HG02798 (cell line): Measurements from ENCODE around the gene FAM216A.
A peak's percentile ranks its signal among the peaks of the same experiment; 100 is the strongest.
"Not testable (repeated sequence)": the region's sequence is repeated elsewhere in the genome, so short reads cannot be mapped to it uniquely, and the experiment has no call there.

Experiments used
- ATAC-seq: cut with Tn5 transposase; IDR thresholded peaks from one replicate; pipeline ENCODE4 v1.9.1; 2021; ENCODE audit warnings: mild to moderate bottlenecking; ENCODE audit not compliant: unreplicated experiment, poor library complexity

FAM216A gene

DNA sequence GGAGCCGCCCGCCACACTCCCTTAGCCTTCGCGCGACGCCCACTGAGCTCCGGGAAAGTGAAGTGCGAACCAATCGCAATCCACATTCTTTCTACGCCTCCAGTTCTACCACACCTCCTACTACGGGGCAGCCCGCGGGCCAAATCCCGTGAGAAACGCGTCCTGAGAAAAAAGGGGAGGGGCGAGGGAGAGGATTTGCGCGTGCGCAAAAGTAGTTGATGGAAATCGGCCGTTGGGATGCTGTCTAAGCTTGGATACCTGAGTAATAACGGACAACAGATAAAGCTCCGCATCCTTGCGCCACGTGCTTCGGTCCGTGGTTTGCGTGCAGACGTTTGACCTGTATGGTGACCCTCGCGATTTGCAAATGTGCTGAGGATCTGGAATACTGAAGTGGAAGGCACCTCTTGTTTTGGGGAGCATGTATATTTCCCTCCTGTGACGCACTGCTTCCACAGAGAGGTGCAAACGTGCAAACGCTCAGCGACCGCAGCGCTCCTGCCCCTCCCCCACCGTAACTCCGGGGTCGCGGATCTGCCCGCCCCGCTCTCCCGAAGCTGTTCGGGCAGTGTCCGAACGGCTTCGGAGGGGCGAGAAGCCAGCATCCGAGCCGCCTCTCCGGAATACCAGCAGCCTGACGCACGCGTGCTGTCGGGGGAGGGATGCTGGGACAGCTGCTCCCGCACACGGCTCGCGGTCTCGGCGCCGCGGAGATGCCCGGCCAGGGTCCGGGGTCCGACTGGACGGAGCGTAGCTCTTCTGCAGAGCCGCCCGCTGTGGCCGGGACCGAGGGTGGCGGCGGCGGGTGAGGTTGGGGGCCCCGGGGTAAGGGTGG, at the start of gene FAM216A, which contains the start of gene GPN3:
TSS of gene FAM216A (plus strand) at position 632 of the 835 bp plus-strand sequence. CDS start at position 663, 31 bp downstream.
TSS of gene GPN3 (minus strand) at position 44 of the 835 bp plus-strand sequence. CDS start 54 bp downstream, outside the sequence.
- ATAC-seq: peak; percentile 83

- not testable (repeated sequence) for ATAC-seq
Measured at GRCh38 chr12:110420644-110421043, 48.0 kb upstream of the FAM216A start.

GRCh38 chr12:110421159-110421661, 47.4 kb upstream of the FAM216A start:
- ATAC-seq: no peak

DNA sequence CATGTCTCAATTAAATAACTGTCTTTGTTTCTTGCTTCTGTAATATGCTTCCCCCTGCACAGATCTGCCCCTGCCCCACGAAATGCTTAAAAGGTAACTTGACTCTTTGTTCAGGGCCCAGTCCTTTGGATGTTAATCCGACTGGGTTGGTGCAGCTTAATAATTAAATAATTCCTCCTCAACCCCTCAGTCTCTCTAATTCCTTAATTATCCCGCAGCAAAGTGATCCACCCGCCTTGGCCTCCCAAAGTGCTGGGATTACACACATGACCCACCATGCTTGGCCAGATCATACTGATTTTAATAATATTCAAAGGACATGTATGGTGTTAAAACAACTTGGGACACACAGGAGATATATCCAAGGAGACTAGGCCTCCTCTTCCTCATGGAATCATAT, 46.9 kb upstream of the FAM216A start:
- ATAC-seq: no peak

DNA sequence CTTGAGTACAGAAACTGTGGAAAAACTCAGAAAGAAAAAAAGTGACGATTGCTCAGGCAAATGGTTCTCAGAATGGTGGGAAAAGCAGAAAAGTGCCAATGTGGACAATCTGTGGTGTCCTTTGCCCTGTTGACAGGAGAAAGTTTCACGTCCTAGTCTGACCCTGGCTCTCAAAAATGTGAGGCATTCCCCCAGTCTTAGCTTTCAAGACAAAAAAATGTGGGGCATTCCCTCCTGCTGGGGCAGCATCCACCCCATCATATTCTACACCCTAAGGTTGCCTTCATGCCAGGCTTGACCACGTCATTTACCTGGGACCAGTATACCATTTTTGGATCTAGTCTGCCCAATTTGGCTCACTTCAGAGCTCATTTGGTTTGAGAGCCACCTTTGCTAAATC, 44.4 kb upstream of the FAM216A start:
- no peak for ATAC-seq

DNA sequence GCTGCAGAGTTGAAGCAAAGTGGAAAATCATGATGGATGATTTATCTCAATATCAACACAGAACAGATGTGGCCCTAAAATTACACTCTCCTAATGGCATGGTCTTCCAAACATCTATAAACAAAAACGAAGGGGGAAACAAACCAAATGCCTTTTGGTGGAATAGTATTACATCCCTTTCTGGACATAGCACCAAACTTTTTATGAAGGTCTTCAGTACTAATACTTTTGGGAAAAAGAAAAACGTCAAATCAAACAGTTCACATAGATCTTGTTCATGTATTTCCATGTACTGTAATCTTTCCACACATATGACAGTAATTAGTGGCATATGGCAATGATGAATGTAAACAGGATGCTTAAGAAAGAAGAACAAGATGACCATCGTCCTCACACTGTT, 42.2 kb upstream of the FAM216A start:
- ATAC-seq: no peak

GRCh38 chr12:110429676-110430075, 39.0 kb upstream of the FAM216A start:
- not testable (repeated sequence) for ATAC-seq

- no peak for ATAC-seq
Measured at GRCh38 chr12:110431957-110432587, 36.6 kb upstream of the FAM216A start.

DNA sequence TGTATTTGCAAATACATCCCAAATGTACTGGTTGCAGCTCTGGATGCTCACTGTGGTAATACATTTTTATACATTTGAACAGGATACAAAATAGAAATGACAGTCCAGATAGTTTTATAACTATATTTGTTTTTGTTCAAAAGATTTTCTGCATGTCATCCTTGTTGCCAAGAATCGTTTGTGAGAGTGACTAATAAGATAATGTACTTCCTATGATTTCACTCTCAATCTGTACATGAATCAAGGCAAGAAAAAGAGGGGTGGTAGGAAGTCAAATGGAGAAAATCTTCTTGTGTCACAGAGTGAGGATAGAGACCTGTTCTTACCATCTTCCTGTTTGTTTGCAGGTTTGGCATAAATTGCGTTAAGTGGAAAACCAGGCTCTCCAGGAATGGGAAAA, 32.4 kb upstream of the FAM216A start:
- no peak for ATAC-seq

GRCh38 chr12:110444455-110444854, 24.2 kb upstream of the FAM216A start:
- no peak for ATAC-seq

- ATAC-seq: peak; percentile 98
Measured at GRCh38 chr12:110449799-110450497, 18.7 kb upstream of the FAM216A start, which contains the start of gene ARPC3. ARPC3 (minus strand) TSS chr12:110450337; CDS start chr12:110450260, 77 bp downstream.

DNA sequence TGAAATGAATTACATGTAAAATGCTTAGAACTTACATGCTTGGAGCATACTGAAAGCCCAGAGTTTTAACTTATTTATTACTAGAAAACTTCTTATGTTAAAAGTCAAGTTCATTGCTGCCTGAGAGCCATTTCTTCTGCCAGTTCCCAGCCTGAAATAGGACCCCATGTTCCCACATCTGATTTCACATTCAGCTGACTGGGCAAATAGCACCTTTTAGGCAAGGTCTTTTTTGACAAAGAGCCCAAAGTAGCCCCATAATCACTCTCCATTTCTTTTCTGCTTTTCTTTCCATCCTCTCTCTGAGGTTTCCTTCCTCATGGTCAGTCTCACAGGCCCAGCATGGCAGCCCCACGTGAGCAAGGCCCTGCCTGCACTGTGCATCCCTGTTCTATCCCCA, 17.4 kb upstream of the FAM216A start:
- no peak for ATAC-seq

- ATAC-seq: no peak
Measured at GRCh38 chr12:110453569-110454296, 14.9 kb upstream of the FAM216A start.

GRCh38 chr12:110458756-110459155, 9.9 kb upstream of the FAM216A start:
- no peak for ATAC-seq

GRCh38 chr12:110461189-110461588, 7.5 kb upstream of the FAM216A start:
- ATAC-seq: not testable (repeated sequence)

DNA sequence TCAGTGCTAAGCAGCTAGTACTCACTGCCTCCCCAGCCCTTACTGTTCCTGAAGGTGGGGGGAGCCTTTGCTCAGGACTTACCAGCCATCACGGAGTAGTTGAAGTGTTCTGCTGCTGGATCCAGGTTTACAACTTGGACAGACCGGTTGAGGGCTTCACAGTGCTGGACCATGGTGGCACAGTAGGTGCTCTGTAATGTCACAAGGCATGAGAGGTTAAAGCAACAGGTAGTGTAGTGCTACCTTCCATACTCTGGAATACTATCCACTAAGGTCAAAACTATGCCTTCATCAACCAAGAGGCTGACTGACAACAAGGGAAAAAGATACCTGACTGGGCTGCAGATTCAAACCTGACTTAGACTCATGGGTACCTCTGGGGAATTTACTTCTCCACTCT, 3.6 kb upstream of the FAM216A start:
- ATAC-seq: no peak

DNA sequence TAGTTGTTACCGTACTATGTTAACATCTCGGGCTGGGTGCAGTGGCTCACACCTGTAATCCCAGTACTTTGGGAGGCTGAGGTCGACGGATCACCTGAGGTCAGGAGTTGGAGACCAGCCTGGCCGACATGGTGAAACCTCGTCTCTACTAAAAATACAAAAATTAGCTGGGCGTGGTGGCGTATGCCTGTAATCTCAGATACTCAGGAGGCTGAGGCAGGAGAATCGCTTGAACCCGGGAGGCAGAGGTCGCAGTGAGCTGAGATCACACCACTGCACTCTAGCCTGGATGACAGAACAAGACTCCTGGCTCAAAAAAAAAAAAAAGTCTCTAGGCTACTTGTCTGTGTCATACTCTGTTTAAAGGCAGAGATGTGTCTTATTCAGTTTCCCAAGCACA, 2.9 kb upstream of the FAM216A start:
- not testable (repeated sequence) for ATAC-seq

DNA sequence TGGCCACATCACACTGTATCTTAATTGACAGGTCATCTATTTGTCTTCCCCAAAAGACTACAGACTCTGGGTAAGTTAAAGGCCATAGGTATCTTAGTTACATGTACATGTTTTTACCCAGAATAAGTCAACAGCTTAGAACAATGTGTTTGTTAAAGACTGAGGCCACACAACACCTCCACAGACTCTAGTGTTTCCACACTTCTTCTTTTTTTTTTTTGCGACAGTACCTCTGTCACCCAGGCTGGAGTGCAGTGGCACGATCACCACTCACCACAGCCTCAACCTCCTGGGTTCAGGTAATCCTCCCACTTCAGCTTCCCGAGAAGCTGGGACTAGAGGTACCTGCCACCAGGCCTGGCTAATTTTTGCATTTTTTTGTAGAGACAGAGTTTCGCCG, 1.9 kb upstream of the FAM216A start:
- ATAC-seq: no peak

- no peak for ATAC-seq
Measured at GRCh38 chr12:110467847-110468213, 815 bp upstream of the FAM216A start.

GRCh38 chr12:110475426-110475825, 6.8 kb downstream of the FAM216A start:
- ATAC-seq: no peak
